IPS-20b (cell line): ENCODE results near the gene GEN1.
"Not testable (repeated sequence)": the region's sequence is repeated elsewhere in the genome, so short reads cannot be mapped to it uniquely, and the experiment has no call there.

Experiments used
- H3K27ac ChIP-seq: one replicate; pipeline ENCODE4 v1.5.1; 2013; ENCODE audit warnings: low read length
- H3K27me3 ChIP-seq: 2 replicates; pipeline ENCODE4 v1.6.1; 2013; ENCODE audit warnings: mild to moderate bottlenecking, low read length, inconsistent platforms; ENCODE audit not compliant: insufficient read depth
- H3K36me3 ChIP-seq: 2 replicates; pipeline ENCODE4 v1.6.1; 2013; ENCODE audit warnings: low read depth, mild to moderate bottlenecking, inconsistent platforms, low read length, moderate library complexity; ENCODE audit not compliant: insufficient read depth
- H3K4me1 ChIP-seq: 2 replicates; pipeline ENCODE4 v1.6.1; 2013; ENCODE audit warnings: mild to moderate bottlenecking, control low read depth, inconsistent platforms, low read length, moderate library complexity; ENCODE audit not compliant: insufficient read depth
- H3K4me3 ChIP-seq: 2 replicates; pipeline ENCODE4 v1.5.1; 2013; ENCODE audit warnings: mild to moderate bottlenecking, low read length, inconsistent platforms
- H3K9ac ChIP-seq: 2 replicates; pipeline ENCODE4 v1.6.1; 2013; ENCODE audit warnings: low read depth, mild to moderate bottlenecking, inconsistent platforms, low read length, moderate library complexity
- H3K9me3 ChIP-seq: 2 replicates; pipeline ENCODE4 v1.6.1; 2013; ENCODE audit warnings: mild to moderate bottlenecking, low read depth, low read length, inconsistent platforms; ENCODE audit not compliant: insufficient read depth

The GEN1 gene

GRCh38 chr2:17818235-17818815, 64.4 kb downstream of the GEN1 start:
- Histone ChIP-seq H3K9ac (no peak overlapping the region), H3K4me1 (peaks cover 7% of the 10 kb centered on the region), H3K36me3 (no peaks in the 10 kb centered on the region), H3K27ac (no peak overlapping the region), H3K4me3 (no peak overlapping the region), H3K27me3 (no peaks in the 10 kb centered on the region), H3K9me3 (no peaks in the 10 kb centered on the region)

- no peaks in the 10 kb centered on the region for H3K36me3 ChIP-seq
- no peak overlapping the region for H3K9ac ChIP-seq
- no peak overlapping the region for H3K27ac ChIP-seq
- H3K4me3 ChIP-seq, result no peak overlapping the region
- H3K27me3 ChIP-seq, result peaks cover 6% of the 10 kb centered on the region; the same call in 1 of the 2 replicates
- no peaks in the 10 kb centered on the region; the same call in 1 of the 2 replicates for H3K4me1 ChIP-seq
- H3K9me3 ChIP-seq, result no peaks in the 10 kb centered on the region
Measured at GRCh38 chr2:17821080-17821479, 67.1 kb downstream of the GEN1 start.

- no peaks in the 10 kb centered on the region; the same call in 1 of the 2 replicates for H3K4me1 ChIP-seq
Measured at GRCh38 chr2:17821535-17822444, 67.9 kb downstream of the GEN1 start.

GRCh38 chr2:17822445-17823117, 68.6 kb downstream of the GEN1 start:
- H3K27me3 ChIP-seq, result peaks cover 8% of the 10 kb centered on the region; the same call in 1 of the 2 replicates
- no peak overlapping the region for H3K27ac ChIP-seq
- peaks cover 6% of the 10 kb centered on the region; the same call in 1 of the 2 replicates for H3K4me1 ChIP-seq
- H3K4me3 ChIP-seq, result no peak overlapping the region
- no peak overlapping the region for H3K9ac ChIP-seq
- no peaks in the 10 kb centered on the region for H3K9me3 ChIP-seq
- no peaks in the 10 kb centered on the region for H3K36me3 ChIP-seq

More at GRCh38 chr2:17821535-17822444, 67.9 kb downstream of the GEN1 start:
- Histone ChIP-seq H3K27me3 (peaks cover 8% of the 10 kb centered on the region; the same call in 1 of the 2 replicates), H3K9me3 (no peaks in the 10 kb centered on the region), H3K4me3 (no peak overlapping the region), H3K9ac (no peak overlapping the region), H3K36me3 (no peaks in the 10 kb centered on the region), H3K27ac (no peak overlapping the region)

- not testable (repeated sequence) for H3K4me3 ChIP-seq, H3K9ac ChIP-seq, H3K4me1 ChIP-seq
Measured at GRCh38 chr2:17823646-17824045, 69.7 kb downstream of the GEN1 start.

GRCh38 chr2:17827316-17827715, 73.4 kb downstream of the GEN1 start:
- no peak overlapping the region for H3K9ac ChIP-seq
- no peaks in the 10 kb centered on the region for H3K36me3 ChIP-seq
- no peak overlapping the region for H3K4me3 ChIP-seq
- peaks cover 39% of the 10 kb centered on the region for H3K27me3 ChIP-seq
- peaks cover 10% of the 10 kb centered on the region; the same call in 1 of the 2 replicates for H3K4me1 ChIP-seq
- no peaks in the 10 kb centered on the region for H3K9me3 ChIP-seq
- H3K27ac ChIP-seq, result no peak overlapping the region

More at GRCh38 chr2:17823646-17824045, 69.7 kb downstream of the GEN1 start:
- H3K9me3 ChIP-seq, H3K36me3 ChIP-seq, H3K27ac ChIP-seq: not testable (repeated sequence)
- peaks cover 11% of the 10 kb centered on the region for H3K27me3 ChIP-seq

GRCh38 chr2:17827785-17828184, 73.8 kb downstream of the GEN1 start:
- H3K9me3 ChIP-seq, result no peaks in the 10 kb centered on the region
- peaks cover 39% of the 10 kb centered on the region for H3K27me3 ChIP-seq
- no peak overlapping the region for H3K27ac ChIP-seq
- peaks cover 10% of the 10 kb centered on the region; the same call in 1 of the 2 replicates for H3K4me1 ChIP-seq
- H3K4me3 ChIP-seq, result no peak overlapping the region
- no peak overlapping the region for H3K9ac ChIP-seq
- H3K36me3 ChIP-seq, result no peaks in the 10 kb centered on the region

GRCh38 chr2:17830053-17831034, 76.4 kb downstream of the GEN1 start:
- Histone ChIP-seq H3K27me3 (peaks cover 39% of the 10 kb centered on the region), H3K27ac (no peak overlapping the region), H3K9me3 (no peaks in the 10 kb centered on the region), H3K36me3 (no peaks in the 10 kb centered on the region), H3K9ac (no peak overlapping the region), H3K4me3 (peak overlapping the region; percentile 49; the same call in 1 of the 2 replicates), H3K4me1 (peaks cover 10% of the 10 kb centered on the region; the same call in 1 of the 2 replicates)

GRCh38 chr2:17835516-17835915, 81.6 kb downstream of the GEN1 start:
- H3K4me1 ChIP-seq, result no peaks in the 10 kb centered on the region
- H3K9me3 ChIP-seq, result no peaks in the 10 kb centered on the region
- H3K27me3 ChIP-seq, result peaks cover 9% of the 10 kb centered on the region
- no peak overlapping the region for H3K27ac ChIP-seq
- no peak overlapping the region for H3K4me3 ChIP-seq
- no peak overlapping the region for H3K9ac ChIP-seq
- no peaks in the 10 kb centered on the region for H3K36me3 ChIP-seq
